Ishikawa (cell line): ENCODE results near the gene SLC27A2.

Experiments
- NFIC ChIP-seq: IDR thresholded peaks from 2 replicates; pipeline ENCODE4 v1.6.1; 2012
- RAD21 ChIP-seq: IDR thresholded peaks from 2 replicates; pipeline ENCODE4 v1.6.1; 2012; ENCODE audit warnings: low read depth
- TCF12 ChIP-seq: IDR thresholded peaks from 2 replicates; pipeline ENCODE4 v1.6.1; 2012; ENCODE audit warnings: low read depth
- TEAD4 ChIP-seq: IDR thresholded peaks from 2 replicates; pipeline ENCODE4 v1.6.1; 2012
- YY1 ChIP-seq: IDR thresholded peaks from 2 replicates; pipeline ENCODE4 v1.6.1; 2012; ENCODE audit warnings: low read depth
- ZBTB7A ChIP-seq: IDR thresholded peaks from 2 replicates; pipeline ENCODE4 v1.6.1; 2012; ENCODE audit warnings: low read depth
- TF ChIP-seq, protein P1 (sequence below): IDR thresholded peaks from 2 replicates; pipeline ENCODE4 v1.6.1; 2012; ENCODE audit warnings: low read depth, mild to moderate bottlenecking
- TF ChIP-seq, protein P2 (sequence below): IDR thresholded peaks from 2 replicates; pipeline ENCODE4 v1.6.1; 2012

DNA sequence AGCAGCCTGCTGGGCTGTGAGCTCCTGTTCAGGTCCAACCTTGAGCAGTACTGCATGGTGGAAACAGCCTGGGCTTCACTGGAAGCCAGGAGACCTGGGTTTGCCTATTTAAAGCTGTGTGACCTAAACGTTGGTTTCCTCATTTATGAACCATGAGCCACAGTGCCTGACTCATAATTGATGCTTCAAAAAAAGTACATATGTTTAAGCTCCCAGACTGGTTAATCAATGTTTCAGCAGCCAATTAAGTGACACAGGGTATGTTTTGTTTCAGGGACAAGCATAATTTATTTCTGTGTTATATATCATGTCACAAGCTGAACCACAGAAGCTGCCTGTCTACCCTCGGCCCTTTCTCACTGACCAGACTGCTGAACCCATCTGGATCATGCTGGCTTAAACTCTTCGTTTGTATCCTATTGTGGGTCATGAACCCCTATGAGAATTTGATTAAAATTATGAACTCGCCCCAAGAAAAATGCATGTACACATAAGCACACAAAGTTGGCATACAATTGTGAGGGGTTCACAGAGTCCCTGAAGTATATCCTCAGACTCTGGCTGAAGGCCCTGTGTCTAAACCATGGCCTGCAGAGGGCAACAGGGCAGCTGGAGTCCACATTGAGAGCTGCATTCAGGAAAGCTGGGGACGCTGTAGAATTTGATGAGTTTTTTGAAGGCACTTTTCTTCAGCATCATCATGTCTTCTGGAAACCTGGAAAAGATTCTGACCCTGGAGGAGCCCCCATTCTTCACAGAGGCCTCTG lies 59.9 kb downstream of the SLC27A2 start:
- TF ChIP-seq TEAD4 (no peak), TCF12 (no peak), ZBTB7A (no peak), NFIC (no peak), YY1 (no peak), RAD21 (no peak)
- TF ChIP-seq, protein P1, sequence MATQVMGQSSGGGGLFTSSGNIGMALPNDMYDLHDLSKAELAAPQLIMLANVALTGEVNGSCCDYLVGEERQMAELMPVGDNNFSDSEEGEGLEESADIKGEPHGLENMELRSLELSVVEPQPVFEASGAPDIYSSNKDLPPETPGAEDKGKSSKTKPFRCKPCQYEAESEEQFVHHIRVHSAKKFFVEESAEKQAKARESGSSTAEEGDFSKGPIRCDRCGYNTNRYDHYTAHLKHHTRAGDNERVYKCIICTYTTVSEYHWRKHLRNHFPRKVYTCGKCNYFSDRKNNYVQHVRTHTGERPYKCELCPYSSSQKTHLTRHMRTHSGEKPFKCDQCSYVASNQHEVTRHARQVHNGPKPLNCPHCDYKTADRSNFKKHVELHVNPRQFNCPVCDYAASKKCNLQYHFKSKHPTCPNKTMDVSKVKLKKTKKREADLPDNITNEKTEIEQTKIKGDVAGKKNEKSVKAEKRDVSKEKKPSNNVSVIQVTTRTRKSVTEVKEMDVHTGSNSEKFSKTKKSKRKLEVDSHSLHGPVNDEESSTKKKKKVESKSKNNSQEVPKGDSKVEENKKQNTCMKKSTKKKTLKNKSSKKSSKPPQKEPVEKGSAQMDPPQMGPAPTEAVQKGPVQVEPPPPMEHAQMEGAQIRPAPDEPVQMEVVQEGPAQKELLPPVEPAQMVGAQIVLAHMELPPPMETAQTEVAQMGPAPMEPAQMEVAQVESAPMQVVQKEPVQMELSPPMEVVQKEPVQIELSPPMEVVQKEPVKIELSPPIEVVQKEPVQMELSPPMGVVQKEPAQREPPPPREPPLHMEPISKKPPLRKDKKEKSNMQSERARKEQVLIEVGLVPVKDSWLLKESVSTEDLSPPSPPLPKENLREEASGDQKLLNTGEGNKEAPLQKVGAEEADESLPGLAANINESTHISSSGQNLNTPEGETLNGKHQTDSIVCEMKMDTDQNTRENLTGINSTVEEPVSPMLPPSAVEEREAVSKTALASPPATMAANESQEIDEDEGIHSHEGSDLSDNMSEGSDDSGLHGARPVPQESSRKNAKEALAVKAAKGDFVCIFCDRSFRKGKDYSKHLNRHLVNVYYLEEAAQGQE, result no peak
- TF ChIP-seq, protein P2, sequence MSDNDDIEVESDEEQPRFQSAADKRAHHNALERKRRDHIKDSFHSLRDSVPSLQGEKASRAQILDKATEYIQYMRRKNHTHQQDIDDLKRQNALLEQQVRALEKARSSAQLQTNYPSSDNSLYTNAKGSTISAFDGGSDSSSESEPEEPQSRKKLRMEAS, result no peak
